ENCODE results near the gene ILDR1.
"Not testable (repeated sequence)": the region's sequence is repeated elsewhere in the genome, so short reads cannot be mapped to it uniquely, and the experiment has no call there.

ILDR1 gene

DNA sequence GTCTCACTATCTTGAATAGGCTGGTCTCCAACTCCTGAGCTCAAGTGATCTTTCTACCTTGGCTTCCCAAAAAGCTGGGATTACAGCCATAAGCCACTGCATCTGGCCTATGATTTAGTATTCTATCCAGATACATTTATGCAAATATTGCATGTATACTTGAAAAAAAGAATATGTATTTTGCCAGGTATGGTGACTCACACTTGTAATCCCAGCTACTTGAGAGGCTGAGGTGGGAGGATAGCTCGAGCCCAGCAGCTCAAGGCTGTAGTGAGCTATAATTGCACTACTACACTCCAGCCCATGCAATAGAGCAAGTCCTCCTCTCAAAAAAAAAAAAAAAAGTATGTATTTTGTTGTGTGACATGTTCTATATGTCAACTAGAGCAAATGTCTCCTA lies 73.4 kb downstream of the ILDR1 start:
- DNase-seq (ENCODE audit: low read depth in 2 of 2): no peak

DNA sequence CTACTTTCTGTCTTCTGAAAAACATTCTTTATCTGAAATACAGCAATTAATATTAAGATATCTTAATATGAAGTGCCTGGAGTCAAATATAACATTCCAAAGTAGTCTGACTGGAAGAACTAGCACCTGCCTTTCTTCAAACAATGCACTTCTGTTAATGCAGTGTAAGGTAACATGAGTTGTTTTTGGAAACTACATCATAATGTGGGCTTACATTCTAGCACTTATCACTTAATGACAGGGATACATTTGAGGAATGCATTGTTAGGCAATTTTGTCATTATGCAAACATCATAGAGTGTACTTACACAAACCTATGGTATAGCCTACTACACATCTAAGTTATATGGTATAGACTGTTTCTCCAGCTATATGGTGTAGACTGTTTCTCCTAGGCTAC lies 78.6 kb downstream of the ILDR1 start:
- DNase-seq (ENCODE audit: low read depth in 2 of 2): no peak

- no peak for DNase-seq (ENCODE audit: low read depth in 2 of 2)
These were observed 79.8 kb downstream of the ILDR1 start for GRCh38 chr3:121942116-121942786.

DNA sequence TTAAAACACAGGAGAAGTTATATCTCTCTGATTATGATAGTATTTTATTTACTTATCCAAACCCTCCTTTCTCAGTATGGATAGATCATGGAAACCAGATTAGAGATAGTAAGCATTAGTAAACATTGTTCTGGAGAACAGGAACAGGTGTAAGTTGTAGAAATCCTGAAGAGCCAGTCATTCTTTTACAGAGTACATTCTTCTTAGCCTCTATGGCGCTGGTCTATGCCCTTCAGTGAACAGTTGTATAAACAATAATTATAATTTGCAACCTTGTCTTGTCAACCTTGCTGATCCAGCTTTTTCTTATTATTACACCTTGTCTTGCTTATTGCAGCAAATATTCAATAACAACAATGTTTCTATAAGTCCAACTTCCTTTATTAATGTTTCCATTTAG lies 80.5 kb downstream of the ILDR1 start:
- no peak for DNase-seq (ENCODE audit: low read depth in 2 of 2)

DNA sequence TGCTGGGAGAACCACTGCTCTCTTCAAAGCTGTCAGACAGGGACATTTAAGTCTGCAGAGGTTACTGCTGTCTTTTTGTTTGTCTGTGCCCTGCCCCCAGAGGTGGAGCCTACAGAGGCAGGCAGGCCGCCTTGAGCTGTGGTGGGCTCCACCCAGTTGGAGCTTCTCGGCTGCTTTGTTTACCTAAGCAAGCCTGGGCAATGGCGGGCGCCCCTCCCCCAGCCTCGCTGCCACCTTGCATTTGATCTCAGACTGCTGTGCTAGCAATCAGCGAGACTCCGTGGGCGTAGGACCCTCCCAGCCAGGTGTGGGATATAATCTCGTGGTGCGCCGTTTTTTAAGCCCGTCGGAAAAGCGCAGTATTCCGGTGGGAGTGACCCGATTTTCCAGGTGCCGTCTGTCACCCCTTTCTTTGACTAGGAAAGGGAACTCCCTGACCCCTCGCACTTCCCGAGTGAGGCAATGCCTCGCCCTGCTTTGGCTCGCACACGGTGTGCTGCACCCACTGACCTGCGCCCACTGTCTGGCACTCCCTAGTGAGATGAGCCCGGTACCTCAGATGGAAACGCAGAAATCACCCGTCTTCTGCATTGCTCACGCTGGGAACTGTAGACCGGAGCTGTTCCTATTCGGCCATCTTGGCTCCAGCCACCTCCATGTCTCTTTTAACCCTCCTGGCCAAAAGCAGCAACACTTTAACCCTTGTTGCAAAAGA lies 83.7 kb downstream of the ILDR1 start:
- DNase-seq (ENCODE audit: low read depth in 2 of 2): not testable (repeated sequence)

All from fibroblast of skin of left quadriceps (primary cell).